Cardiac septum (tissue), 1 donor: ENCODE data around the gene MICAL2. TPM values are rescaled to one million over a fixed set of nuclear protein-coding genes. Genes with fewer than 3 reads are reported as not detected.

Experiments
- DNase-seq: peaks from one replicate; pipeline ENCODE4 v3.0.0-alpha.2; 2020; ENCODE audit warnings: low spot score
- intact Hi-C: fragments of 100-400 bp; cut with DNase I; formaldehyde crosslinking; loops from one replicate; pipeline ENCODE4 v1.14.0; 2022
- total RNA-seq: library from RNA; stranded (reverse); fragmentation: NEBNext Ultra II Directional; extraction: Animal tissue kit (Norgen Biotek cat#: 25700); gene quantifications from one replicate; pipeline ENCODE4 v1.2.1, GENCODE V29; 2021
- donor health status: DM: no; HTN: no; CAD: no.

The MICAL2 gene
- total RNA-seq, 1 donor from 2014 or later = 98.7 TPM

DNA sequence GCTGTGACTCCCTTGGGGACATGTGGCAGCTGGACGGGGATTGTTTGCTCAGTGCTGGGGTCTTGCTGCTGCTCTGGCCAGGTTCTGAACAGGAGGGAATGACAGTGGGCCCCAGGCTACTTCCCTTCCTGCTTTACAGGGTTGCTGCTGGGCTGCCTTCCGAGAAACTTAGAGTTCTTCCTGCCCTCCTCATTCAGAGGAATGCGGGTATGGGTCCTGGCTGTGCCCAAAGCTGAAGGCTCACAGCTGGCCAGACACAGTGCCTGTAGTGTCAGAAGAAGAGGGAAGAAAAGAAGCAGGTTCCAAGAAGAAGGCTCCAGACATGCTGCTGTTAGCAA is 158.7 kb downstream of the MICAL2 start:
- DNase-seq = no peak
- intact Hi-C loops = no loop called here

GRCh38 chr11:12269446-12270214 is 159.2 kb downstream of the MICAL2 start:
- no peak for DNase-seq
- intact Hi-C loops = no loop called here

DNA sequence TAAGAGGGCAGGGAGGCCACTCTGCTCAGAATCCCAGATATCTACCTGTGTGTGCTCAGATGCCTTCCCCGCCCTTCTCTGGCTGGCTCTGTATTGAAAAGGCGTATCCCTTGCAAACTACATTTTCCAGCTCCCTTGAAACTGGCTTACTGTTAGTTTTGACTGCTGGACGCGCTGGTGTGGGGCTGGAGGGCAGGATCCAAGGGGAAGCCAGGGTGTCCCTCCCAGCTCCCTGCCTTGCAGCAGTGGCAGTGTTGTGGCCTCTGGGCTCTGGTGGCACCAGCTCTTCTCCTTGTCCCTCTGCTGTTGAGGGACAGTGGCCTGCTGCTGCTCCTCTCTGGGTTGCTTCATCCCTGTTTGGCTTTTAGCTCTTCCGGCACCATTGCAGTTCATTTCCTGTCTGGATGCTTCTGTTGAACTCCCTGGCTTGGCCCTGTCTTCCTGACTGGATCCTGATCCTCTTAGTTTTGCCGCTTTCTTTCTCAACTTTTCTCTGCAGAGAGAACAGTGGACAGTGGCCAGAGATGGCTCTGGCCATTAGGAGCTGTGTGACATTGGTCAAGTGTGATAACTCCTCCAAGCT is 159.9 kb downstream of the MICAL2 start:
- no peak for DNase-seq
- intact Hi-C loops = no loop called here

DNA sequence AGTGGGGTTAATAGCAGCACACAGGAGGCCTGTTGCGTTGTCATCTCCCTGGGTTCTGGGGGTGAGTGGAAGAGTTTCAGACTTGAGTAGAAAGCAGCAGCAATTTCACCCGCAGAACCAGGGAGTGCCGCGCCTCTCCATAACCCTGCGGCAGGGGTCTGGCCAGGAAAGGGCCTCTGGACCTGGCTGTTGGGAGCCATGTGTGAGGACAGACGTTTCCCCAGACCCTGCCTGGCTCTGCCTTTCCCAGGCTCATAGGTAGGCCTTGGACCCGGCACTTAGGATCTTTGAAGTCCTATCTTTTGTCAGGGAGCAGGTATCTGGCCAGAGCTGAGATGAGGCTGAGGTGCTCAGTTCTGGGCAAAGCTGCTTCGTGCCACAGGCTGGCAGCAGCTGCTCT is 160.4 kb downstream of the MICAL2 start:
- intact Hi-C loops = no loop called here
- no peak for DNase-seq

- intact Hi-C loops = no loop called here
- no peak for DNase-seq
Observed at GRCh38 chr11:12271241-12271640, 160.9 kb downstream of the MICAL2 start.

DNA sequence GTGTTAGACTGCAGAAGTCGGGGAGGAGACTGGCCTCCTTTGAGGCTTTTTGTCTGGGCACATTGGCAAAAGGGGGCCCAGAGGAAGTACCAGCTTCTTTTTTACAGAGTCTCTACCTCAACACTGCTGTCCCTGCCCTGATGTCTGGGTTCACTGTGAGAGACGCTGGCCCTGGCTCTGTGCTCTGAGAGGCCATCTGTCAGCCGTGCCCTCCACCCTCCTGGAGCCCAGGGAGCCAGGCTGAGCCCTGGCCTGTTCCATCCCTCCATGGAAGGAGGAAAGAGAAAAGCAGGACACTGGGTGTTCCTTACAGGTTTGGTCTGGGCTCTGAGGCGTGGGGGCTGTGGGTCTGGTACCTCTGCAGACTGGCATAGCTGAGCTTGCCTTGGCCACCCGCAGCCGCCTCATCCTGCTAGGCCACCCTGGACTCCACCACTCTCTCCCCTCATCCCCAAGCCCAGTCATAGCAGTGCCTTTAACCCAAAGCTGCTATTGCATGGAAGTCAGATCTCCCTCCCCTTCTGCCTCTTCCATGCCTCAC is 161.5 kb downstream of the MICAL2 start:
- DNase-seq = no peak
- intact Hi-C loops = no loop called here

DNA sequence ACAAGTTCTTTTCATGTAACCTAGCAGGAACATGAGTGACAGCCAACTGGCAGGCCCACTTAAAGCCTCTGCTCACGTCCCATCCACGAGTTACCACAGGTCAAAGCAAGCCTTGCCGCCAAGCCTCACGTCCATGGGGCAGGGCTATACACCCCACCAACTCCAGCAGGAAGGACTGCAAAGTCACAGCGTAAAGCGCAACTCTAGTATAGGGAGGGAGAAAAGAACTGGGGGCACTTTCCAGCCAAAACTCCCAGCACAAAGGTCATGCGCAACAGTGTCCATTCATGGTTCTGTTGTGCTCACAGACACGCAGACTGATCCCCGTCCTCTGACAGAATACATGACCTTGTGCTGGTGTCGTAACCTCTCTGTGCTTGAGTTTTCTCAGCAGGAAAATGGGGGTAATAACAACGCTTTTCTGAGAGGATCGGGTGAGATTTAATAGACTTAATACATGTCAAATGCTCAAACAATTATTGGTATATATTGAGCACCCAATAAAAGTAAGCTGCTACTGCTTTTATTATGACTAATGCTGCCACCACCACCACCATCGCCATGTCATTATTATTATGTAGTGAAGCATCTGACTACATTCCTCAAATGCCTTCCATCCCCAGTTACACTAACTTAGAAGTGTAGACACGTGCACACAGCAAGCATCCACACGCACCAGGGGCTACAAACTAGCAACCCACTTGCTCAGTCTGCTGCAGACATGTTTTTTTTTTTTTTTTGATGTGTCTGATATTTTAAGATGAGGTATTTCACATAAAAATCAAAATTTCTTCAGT is 162.6 kb downstream of the MICAL2 start:
- DNase-seq = peak; percentile 20
- intact Hi-C loops = no loop called here

GRCh38 chr11:12273618-12273995 is 163.2 kb downstream of the MICAL2 start:
- intact Hi-C loops = no loop called here
- peak; percentile 31 for DNase-seq

- intact Hi-C loops = no loop called here
- peak; percentile 22 for DNase-seq
Observed at GRCh38 chr11:12274056-12274455, 163.7 kb downstream of the MICAL2 start.

DNA sequence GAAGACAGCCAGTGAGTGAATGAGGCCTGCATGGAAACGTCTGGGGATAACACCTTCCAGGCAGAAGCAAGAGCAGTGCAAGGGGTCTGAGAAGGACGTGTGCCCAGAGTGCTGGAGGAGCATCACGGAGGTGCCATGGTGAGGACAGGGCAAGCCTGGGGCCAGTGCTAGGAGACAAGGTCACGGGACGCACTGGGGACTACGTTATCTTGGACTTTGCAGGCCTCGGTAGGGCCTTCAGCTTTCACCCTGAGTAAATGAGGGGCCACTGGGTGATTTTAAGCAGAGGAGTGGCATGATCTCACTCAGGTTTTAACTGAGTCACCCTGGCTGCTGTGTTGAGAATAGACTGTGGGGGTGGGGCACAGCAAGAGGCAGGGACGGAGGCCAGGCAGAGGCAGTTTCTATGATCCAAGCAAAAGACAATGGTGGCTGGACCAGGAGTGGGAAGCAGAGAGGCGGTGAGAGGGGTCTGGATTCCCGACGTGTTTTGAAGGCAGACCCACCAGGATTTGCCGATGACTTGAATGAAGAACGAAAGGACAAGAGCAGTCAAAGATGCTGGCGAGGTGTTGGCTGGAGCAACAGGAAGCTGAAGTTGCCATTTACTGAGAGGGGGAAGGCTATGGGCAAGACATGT is 164.3 kb downstream of the MICAL2 start:
- intact Hi-C loops = no loop called here

DNA sequence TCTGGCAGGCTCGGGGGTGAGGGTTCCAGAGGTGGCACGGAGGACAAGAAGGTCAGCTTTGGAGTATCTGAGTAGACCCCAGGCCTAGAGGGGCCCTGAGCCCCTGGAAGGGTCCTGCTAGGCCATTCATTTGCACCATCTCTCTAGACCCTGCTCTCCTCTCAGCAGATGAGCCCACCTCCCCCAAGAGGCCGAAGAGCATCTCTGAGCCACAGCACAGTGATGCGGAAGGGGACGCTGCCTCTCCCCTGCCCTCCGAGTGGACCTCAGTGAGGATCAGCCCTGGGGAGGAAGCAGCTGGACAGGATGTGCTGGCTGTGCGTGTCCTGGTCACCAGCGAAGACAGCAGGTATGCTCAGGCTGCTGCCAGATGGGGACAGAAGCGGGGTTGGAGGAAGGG is 165.4 kb downstream of the MICAL2 start:
- intact Hi-C loops = loop anchor here (2.0 kb wide), 1 partner anchor 187 kb away; no protein-coding TSS in a partner anchor
- DNase-seq = peak; percentile 70

More for the DNA sequence above, 164.3 kb downstream of the MICAL2 start:
- DNase-seq = peak; percentile 67

- intact Hi-C loops = loop anchor here (2.0 kb wide), 1 partner anchor 188 kb away; no protein-coding TSS in a partner anchor
- DNase-seq = peak; percentile 62
Observed at GRCh38 chr11:12276356-12276755, 166.0 kb downstream of the MICAL2 start.

GRCh38 chr11:12276831-12277475 is 166.6 kb downstream of the MICAL2 start:
- intact Hi-C loops = loop anchor here (2.0 kb wide), 1 partner anchor 188 kb away; no protein-coding TSS in a partner anchor
- DNase-seq = peak; percentile 49

GRCh38 chr11:12278766-12279671 is 168.6 kb downstream of the MICAL2 start:
- intact Hi-C loops = no loop called here
- DNase-seq = peak; percentile 24

DNA sequence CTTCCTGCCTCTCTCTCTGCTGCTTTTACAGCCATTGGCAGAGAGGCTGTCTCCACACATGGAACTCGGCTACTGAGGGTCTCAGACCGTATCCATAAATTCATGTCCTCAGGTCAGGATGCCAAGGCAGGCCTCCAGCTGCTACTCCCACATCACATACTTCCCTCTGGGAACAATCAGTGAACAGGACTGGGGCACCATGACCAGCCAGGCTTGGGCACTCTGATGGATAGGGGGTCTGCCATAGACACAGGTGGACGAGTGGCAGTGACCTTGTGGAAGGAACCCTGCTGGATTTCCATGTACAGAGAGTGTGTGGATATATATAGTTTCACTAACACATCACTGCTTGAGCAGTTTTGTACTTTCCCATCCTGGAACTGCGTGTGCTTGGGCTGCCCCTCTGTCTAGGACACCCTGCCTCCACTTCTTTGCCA is 169.3 kb downstream of the MICAL2 start:
- intact Hi-C loops = loop anchor here (5.0 kb wide), 2 partner anchors 42 to 347 kb away; no protein-coding TSS in a partner anchor
- DNase-seq = peak; percentile 63

DNA sequence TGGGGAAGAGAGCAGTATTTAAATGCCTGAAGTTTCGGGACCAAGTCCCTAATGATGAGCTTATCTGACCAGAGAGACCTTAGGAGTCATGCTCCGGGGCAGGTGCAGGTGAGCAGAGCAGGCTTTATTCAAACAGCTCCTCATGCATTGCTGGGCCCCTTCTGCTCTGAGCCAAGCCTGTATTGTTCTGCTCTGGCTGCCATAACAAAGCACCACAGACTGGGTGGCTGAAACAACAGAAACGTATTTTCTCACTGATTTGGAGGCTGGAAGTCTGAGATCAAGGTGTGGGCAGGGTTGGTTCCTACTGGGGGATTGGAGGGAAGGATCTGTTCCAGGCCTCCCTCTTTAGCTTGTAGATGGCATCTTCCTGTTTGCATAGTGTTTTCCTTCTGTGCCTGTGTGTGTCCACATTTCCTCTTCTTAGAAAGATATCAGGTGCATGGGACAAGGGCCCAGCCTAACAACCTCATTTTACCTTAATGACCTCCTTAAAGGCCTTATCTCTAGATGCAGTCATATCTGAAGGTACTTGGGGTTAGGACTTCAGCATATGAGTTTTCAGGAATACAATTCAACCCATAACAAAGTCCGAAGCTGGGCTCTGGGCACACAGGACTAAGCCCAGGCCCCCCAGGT is 169.9 kb downstream of the MICAL2 start:
- intact Hi-C loops = loop anchor here (5.0 kb wide), 2 partner anchors 43 to 348 kb away; no protein-coding TSS in a partner anchor
- DNase-seq = peak; percentile 31

GRCh38 chr11:12280838-12281565 is 170.6 kb downstream of the MICAL2 start:
- intact Hi-C loops = loop anchor here (1.0 to 5.0 kb wide), 3 partner anchors 44 to 349 kb away; no protein-coding TSS in a partner anchor

More at GRCh38 chr11:12280838-12281565, 170.6 kb downstream of the MICAL2 start:
- DNase-seq = peak; percentile 67
